KOPT-K1 (cell line): ENCODE data around the gene SELE.
A peak's percentile ranks its signal among the peaks of the same experiment; 100 is the strongest.
"Not testable (repeated sequence)": the region's sequence is repeated elsewhere in the genome, so short reads cannot be mapped to it uniquely, and the experiment has no call there.

Experiments used
- H3K27ac ChIP-seq: fragments of 200-600 bp; sonication (generic); 2 replicates; pipeline ENCODE4 v1.5.1; 2016; ENCODE audit warnings: antibody characterized with exemption, mild to moderate bottlenecking, low read depth, low read length; ENCODE audit not compliant: poor library complexity, severe bottlenecking
- H3K36me3 ChIP-seq: fragments of 200-600 bp; sonication (generic); 2 replicates; pipeline ENCODE4 v1.5.1; 2017; ENCODE audit warnings: antibody characterized with exemption, mild to moderate bottlenecking, low read length, moderate library complexity; ENCODE audit not compliant: insufficient read depth
- H3K9me3 ChIP-seq: fragments of 200-600 bp; sonication (generic); 2 replicates; pipeline ENCODE4 v1.5.1; 2017; ENCODE audit warnings: antibody characterized with exemption, low read length, mild to moderate bottlenecking; ENCODE audit not compliant: insufficient read depth, poor library complexity, severe bottlenecking

Gene SELE

GRCh38 chr1:169707912-169708604 is 25.8 kb downstream of the SELE start:
- Histone ChIP-seq H3K27ac (peak overlapping the region; percentile 66), H3K9me3 (no peaks in the 10 kb centered on the region), H3K36me3 (peaks cover 54% of the 10 kb centered on the region)

GRCh38 chr1:169704797-169705196 is 29.1 kb downstream of the SELE start:
- Histone ChIP-seq H3K36me3 (peaks cover 84% of the 10 kb centered on the region), H3K9me3 (no peaks in the 10 kb centered on the region), H3K27ac (peak overlapping the region; percentile 96)

- Histone ChIP-seq H3K36me3 (peaks cover 70% of the 10 kb centered on the region), H3K27ac (peak overlapping the region; percentile 96)
Measured at GRCh38 chr1:169701261-169702005, 32.4 kb downstream of the SELE start.

GRCh38 chr1:169699707-169700106 is 34.2 kb downstream of the SELE start:
- Histone ChIP-seq H3K36me3 (peaks cover 63% of the 10 kb centered on the region), H3K9me3 (no peaks in the 10 kb centered on the region), H3K27ac (peak overlapping the region; percentile 96)

More at GRCh38 chr1:169701261-169702005, 32.4 kb downstream of the SELE start:
- no peaks in the 10 kb centered on the region for H3K9me3 ChIP-seq

GRCh38 chr1:169698976-169699375 is 34.9 kb downstream of the SELE start:
- H3K9me3 ChIP-seq = no peaks in the 10 kb centered on the region
- H3K36me3 ChIP-seq = peaks cover 56% of the 10 kb centered on the region
- H3K27ac ChIP-seq = peak overlapping the region; percentile 96

GRCh38 chr1:169697755-169698154 is 36.1 kb downstream of the SELE start:
- Histone ChIP-seq H3K9me3 (no peaks in the 10 kb centered on the region), H3K36me3 (peaks cover 43% of the 10 kb centered on the region), H3K27ac (peak overlapping the region; percentile 96)

- Histone ChIP-seq H3K27ac (peak overlapping the region; percentile 96), H3K9me3 (no peaks in the 10 kb centered on the region), H3K36me3 (peaks cover 34% of the 10 kb centered on the region)
Measured at GRCh38 chr1:169696273-169697100, 37.4 kb downstream of the SELE start.

GRCh38 chr1:169694304-169695075 is 39.4 kb downstream of the SELE start:
- peaks cover 30% of the 10 kb centered on the region for H3K36me3 ChIP-seq
- no peaks in the 10 kb centered on the region for H3K9me3 ChIP-seq
- H3K27ac ChIP-seq = peak overlapping the region; percentile 96

GRCh38 chr1:169692756-169693460 is 41.0 kb downstream of the SELE start:
- peaks cover 27% of the 10 kb centered on the region for H3K36me3 ChIP-seq
- no peaks in the 10 kb centered on the region for H3K9me3 ChIP-seq
- peak overlapping the region; percentile 96 for H3K27ac ChIP-seq

GRCh38 chr1:169690489-169690888 is 43.4 kb downstream of the SELE start:
- Histone ChIP-seq H3K27ac (peak overlapping the region; percentile 96), H3K9me3 (no peaks in the 10 kb centered on the region), H3K36me3 (peaks cover 22% of the 10 kb centered on the region)

GRCh38 chr1:169689395-169689794 is 44.5 kb downstream of the SELE start:
- peaks cover 16% of the 10 kb centered on the region for H3K36me3 ChIP-seq
- H3K9me3 ChIP-seq = no peaks in the 10 kb centered on the region
- peak overlapping the region; percentile 96 for H3K27ac ChIP-seq

GRCh38 chr1:169688377-169688776 is 45.5 kb downstream of the SELE start:
- not testable (repeated sequence) for H3K27ac ChIP-seq, H3K9me3 ChIP-seq
- peaks cover 16% of the 10 kb centered on the region for H3K36me3 ChIP-seq

- H3K9me3 ChIP-seq = no peaks in the 10 kb centered on the region
- H3K36me3 ChIP-seq = no peaks in the 10 kb centered on the region
- H3K27ac ChIP-seq = no peak overlapping the region
Measured at GRCh38 chr1:169683661-169684060, 50.2 kb downstream of the SELE start.

GRCh38 chr1:169683168-169683567 is 50.7 kb downstream of the SELE start:
- H3K36me3 ChIP-seq, H3K27ac ChIP-seq, H3K9me3 ChIP-seq: not testable (repeated sequence)
